Neural progenitor cell (in vitro differentiated cells): ENCODE measurements around the gene PGP. TPM values are rescaled to one million over a fixed set of nuclear protein-coding genes. Genes with fewer than 3 reads are reported as not detected.

ENCODE experiments used
- DNase-seq: peaks from one replicate; pipeline ENCODE4 v3.0.0-alpha.2; 2016; ENCODE audit warnings: low spot score
- H2AFZ ChIP-seq: fragments of 200-600 bp; sonication (generic); replicated peaks from 2 replicates; pipeline ENCODE4 v1.6.1; 2016; ENCODE audit warnings: antibody characterized with exemption
- H3F3A ChIP-seq: fragments of 200-600 bp; sonication (generic); 2 replicates; pipeline ENCODE4 v1.6.1; 2016; ENCODE audit warnings: antibody characterized with exemption, low read depth
- H3K27ac ChIP-seq: fragments of 200-600 bp; sonication (generic); 2 replicates; pipeline ENCODE4 v1.5.1; 2016; ENCODE audit warnings: mild to moderate bottlenecking
- H3K27me3 ChIP-seq: fragments of 200-600 bp; sonication (generic); 2 replicates; pipeline ENCODE4 v1.6.1; 2016; ENCODE audit warnings: mild to moderate bottlenecking, moderate library complexity
- H3K36me3 ChIP-seq: fragments of 200-600 bp; sonication (generic); 2 replicates; pipeline ENCODE4 v1.5.1; 2016
- H3K4me1 ChIP-seq: fragments of 200-600 bp; sonication (generic); 2 replicates; pipeline ENCODE4 v1.6.1; 2016; ENCODE audit warnings: mixed run types
- H3K4me2 ChIP-seq: fragments of 200-600 bp; sonication (generic); 2 replicates; pipeline ENCODE4 v1.6.1; 2016
- H3K4me3 ChIP-seq: fragments of 200-600 bp; sonication (generic); 2 replicates; pipeline ENCODE4 v1.5.1; 2016
- H3K79me2 ChIP-seq: fragments of 200-600 bp; sonication (generic); 2 replicates; pipeline ENCODE4 v1.6.1; 2016; ENCODE audit warnings: low read depth
- H3K9ac ChIP-seq: fragments of 200-600 bp; sonication (generic); 2 replicates; pipeline ENCODE4 v1.6.1; 2016
- H3K9me3 ChIP-seq: fragments of 200-600 bp; sonication (generic); 2 replicates; pipeline ENCODE4 v1.5.1; 2016; ENCODE audit warnings: low read depth
- H4K20me1 ChIP-seq: fragments of 200-600 bp; sonication (generic); 2 replicates; pipeline ENCODE4 v1.6.1; 2016; ENCODE audit warnings: low read depth
- H3K27ac Mint-ChIP-seq: 3 replicates; pipeline ENCODE4 v1.8.0; 2021; ENCODE audit warnings: mixed read lengths
- H3K27me3 Mint-ChIP-seq: 2 replicates; pipeline ENCODE4 v1.8.0; 2022; ENCODE audit warnings: low read depth, mild to moderate bottlenecking, inconsistent platforms, moderate library complexity, mixed read lengths; ENCODE audit not compliant: insufficient read depth
- H3K36me3 Mint-ChIP-seq: 3 replicates; pipeline ENCODE4 v1.8.0; 2021; ENCODE audit warnings: mixed read lengths
- H3K4me1 Mint-ChIP-seq: 3 replicates; pipeline ENCODE4 v1.8.0; 2021; ENCODE audit warnings: mixed read lengths
- H3K4me3 Mint-ChIP-seq: 3 replicates; pipeline ENCODE4 v1.8.0; 2021; ENCODE audit warnings: mild to moderate bottlenecking, moderate library complexity, mixed read lengths
- H3K9me3 Mint-ChIP-seq: 3 replicates; pipeline ENCODE4 v1.8.0; 2020; ENCODE audit warnings: mixed read lengths
- CTCF ChIP-seq: fragments of 200-600 bp; sonication (generic); IDR thresholded peaks from 2 replicates; pipeline ENCODE4 v1.5.1; 2017; ENCODE audit warnings: antibody characterized with exemption, mild to moderate bottlenecking
- EZH2 ChIP-seq: fragments of 200-600 bp; sonication (generic); IDR thresholded peaks from 2 replicates; pipeline ENCODE4 v1.6.1; 2017; ENCODE audit warnings: antibody characterized with exemption, mild to moderate bottlenecking, moderate library complexity
- EZH2phosphoT487 ChIP-seq: fragments of 200-600 bp; sonication (generic); IDR thresholded peaks from 2 replicates; pipeline ENCODE4 v1.6.1; 2017; ENCODE audit warnings: antibody characterized with exemption
- total RNA-seq: library from RNA; depleted of rRNA; stranded (reverse); fragments of >200 nt; gene quantifications from 2 replicates; pipeline ENCODE4 v1.2.3, GENCODE V29; 2015; ENCODE audit warnings: low replicate concordance

PGP gene
- total RNA-seq, 1 donor from 2014 or later, result 13.3 TPM

- H3K27me3 Mint-ChIP-seq, result peaks cover 17% of the 10 kb centered on the region
- no peaks in the 10 kb centered on the region for H3K9me3 Mint-ChIP-seq
Observed at GRCh38 chr16:2199095-2199494, 15.5 kb downstream of the PGP start.

GRCh38 chr16:2198283-2198682, 16.4 kb downstream of the PGP start:
- Histone ChIP-seq H3K36me3 (no peaks in the 10 kb centered on the region), H3K79me2 (no peaks in the 10 kb centered on the region), H4K20me1 (peaks cover 17% of the 10 kb centered on the region), H3K9ac (no peak overlapping the region), H3K27me3 (peaks cover 63% of the 10 kb centered on the region), H3K4me1 (peaks cover 14% of the 10 kb centered on the region), H3K4me2 (no peak overlapping the region), H3F3A (peaks cover 26% of the 10 kb centered on the region), H3K27ac (no peak overlapping the region), H3K9me3 (no peaks in the 10 kb centered on the region), H2AFZ (no peak overlapping the region), H3K4me3 (no peak overlapping the region)
- peak overlapping the region; percentile 81 for H3K4me3 Mint-ChIP-seq
- no peaks in the 10 kb centered on the region for H3K36me3 Mint-ChIP-seq
- H3K4me1 Mint-ChIP-seq, result peaks cover 8% of the 10 kb centered on the region
- no peak for TF ChIP-seq EZH2
- TF ChIP-seq EZH2phosphoT487, result no peak
- TF ChIP-seq CTCF, result no peak
- peaks cover 17% of the 10 kb centered on the region for H3K27me3 Mint-ChIP-seq
- no peak overlapping the region for H3K27ac Mint-ChIP-seq
- DNase-seq, result no peak
- H3K9me3 Mint-ChIP-seq, result no peaks in the 10 kb centered on the region

More at GRCh38 chr16:2199095-2199494, 15.5 kb downstream of the PGP start:
- H3K4me1 Mint-ChIP-seq, result peaks cover 8% of the 10 kb centered on the region
- H3K4me1 ChIP-seq, result peaks cover 14% of the 10 kb centered on the region
- no peak overlapping the region for H2AFZ ChIP-seq
- H3K9ac ChIP-seq, result no peak overlapping the region
- no peaks in the 10 kb centered on the region for H3K36me3 ChIP-seq
- no peak for DNase-seq
- no peaks in the 10 kb centered on the region for H3K9me3 ChIP-seq
- peaks cover 63% of the 10 kb centered on the region for H3K27me3 ChIP-seq
- no peak overlapping the region for H3K27ac ChIP-seq
- no peaks in the 10 kb centered on the region for H3K79me2 ChIP-seq
- H3F3A ChIP-seq, result peaks cover 26% of the 10 kb centered on the region
- peaks cover 17% of the 10 kb centered on the region for H4K20me1 ChIP-seq
- H3K4me3 ChIP-seq, result no peak overlapping the region
- no peak overlapping the region for H3K27ac Mint-ChIP-seq
- no peak overlapping the region for H3K4me2 ChIP-seq
- no peak overlapping the region for H3K4me3 Mint-ChIP-seq
- H3K36me3 Mint-ChIP-seq, result no peaks in the 10 kb centered on the region
- no peak for TF ChIP-seq EZH2phosphoT487
- no peak for TF ChIP-seq EZH2
- TF ChIP-seq CTCF, result no peak

- no peak overlapping the region for H3K4me2 ChIP-seq
- TF ChIP-seq CTCF, result no peak
- no peak for TF ChIP-seq EZH2
- no peak for TF ChIP-seq EZH2phosphoT487
- H3K27me3 ChIP-seq, result peaks cover 63% of the 10 kb centered on the region
- no peak overlapping the region for H3K9ac ChIP-seq
- Mint-ChIP-seq H3K9me3 (no peaks in the 10 kb centered on the region), H3K27me3 (peaks cover 17% of the 10 kb centered on the region), H3K4me1 (peaks cover 8% of the 10 kb centered on the region), H3K4me3 (peak overlapping the region; percentile 81), H3K36me3 (no peaks in the 10 kb centered on the region), H3K27ac (no peak overlapping the region)
- no peak overlapping the region for H3K27ac ChIP-seq
- no peaks in the 10 kb centered on the region for H3K36me3 ChIP-seq
- peaks cover 17% of the 10 kb centered on the region for H4K20me1 ChIP-seq
- peaks cover 26% of the 10 kb centered on the region for H3F3A ChIP-seq
- H2AFZ ChIP-seq, result no peak overlapping the region
- no peaks in the 10 kb centered on the region for H3K79me2 ChIP-seq
- no peak for DNase-seq
- H3K9me3 ChIP-seq, result no peaks in the 10 kb centered on the region
- no peak overlapping the region for H3K4me3 ChIP-seq
- peaks cover 14% of the 10 kb centered on the region for H3K4me1 ChIP-seq
Observed at GRCh38 chr16:2197765-2198164, 16.9 kb downstream of the PGP start.
